ENCODE results near the gene CEACAM7.
"Not testable (repeated sequence)": the region's sequence is repeated elsewhere in the genome, so short reads cannot be mapped to it uniquely, and the experiment has no call there.

Gene CEACAM7

GRCh38 chr19:41699968-41700323 lies 11.9 kb upstream of the CEACAM7 start:
- DNase-seq: no peak

- no peak for DNase-seq
These were observed 11.3 kb upstream of the CEACAM7 start for GRCh38 chr19:41699231-41699967.

- no peak for DNase-seq
These were observed 10.7 kb upstream of the CEACAM7 start for GRCh38 chr19:41698746-41699230.

- DNase-seq: no peak
These were observed 9.3 kb upstream of the CEACAM7 start for GRCh38 chr19:41697198-41697855.

GRCh38 chr19:41696402-41697197 lies 8.5 kb upstream of the CEACAM7 start:
- no peak for DNase-seq

GRCh38 chr19:41695745-41696144 lies 7.7 kb upstream of the CEACAM7 start:
- DNase-seq: no peak

GRCh38 chr19:41694831-41695635 lies 7.0 kb upstream of the CEACAM7 start:
- no peak for DNase-seq

GRCh38 chr19:41694196-41694595 lies 6.1 kb upstream of the CEACAM7 start:
- no peak for DNase-seq

GRCh38 chr19:41691268-41691970 lies 3.3 kb upstream of the CEACAM7 start:
- DNase-seq: no peak

- DNase-seq: no peak
These were observed 2.7 kb upstream of the CEACAM7 start for GRCh38 chr19:41690801-41691065.

GRCh38 chr19:41689993-41690800 lies 2.1 kb upstream of the CEACAM7 start:
- no peak for DNase-seq

- DNase-seq: no peak
These were observed 617 bp upstream of the CEACAM7 start for GRCh38 chr19:41688687-41689086.

GRCh38 chr19:41687419-41687818 lies 651 bp downstream of the CEACAM7 start:
- no peak for DNase-seq

GRCh38 chr19:41682437-41682836 lies 5.6 kb downstream of the CEACAM7 start:
- DNase-seq: no peak

GRCh38 chr19:41671486-41671885 lies 16.6 kb downstream of the CEACAM7 start:
- DNase-seq: no peak

GRCh38 chr19:41670755-41671154 lies 17.3 kb downstream of the CEACAM7 start:
- no peak for DNase-seq

- DNase-seq: no peak
These were observed 19.8 kb downstream of the CEACAM7 start for GRCh38 chr19:41668315-41668714.

GRCh38 chr19:41666075-41666474 lies 22.0 kb downstream of the CEACAM7 start:
- no peak for DNase-seq

- DNase-seq: no peak
These were observed 30.9 kb downstream of the CEACAM7 start for GRCh38 chr19:41657157-41657556.

GRCh38 chr19:41656756-41657155 lies 31.3 kb downstream of the CEACAM7 start:
- DNase-seq: not testable (repeated sequence)

GRCh38 chr19:41652250-41652649 lies 35.8 kb downstream of the CEACAM7 start:
- no peak for DNase-seq

- DNase-seq: no peak
These were observed 38.2 kb downstream of the CEACAM7 start for GRCh38 chr19:41649827-41650226.
